H9 (cell line): ENCODE data around the gene SFMBT2. TPM values are rescaled to one million over a fixed set of nuclear protein-coding genes. Genes with fewer than 3 reads are reported as not detected.

Source experiments
- DNase-seq: peaks from one replicate; pipeline ENCODE4 v3.0.0-alpha.2; 2017
- H2AFZ ChIP-seq: one replicate; pipeline ENCODE4 v1.6.1; 2013; ENCODE audit warnings: mild to moderate bottlenecking, low read length, control low read depth, moderate library complexity
- H2AK5ac ChIP-seq: 2 replicates; pipeline ENCODE4 v1.6.1; 2013; ENCODE audit warnings: low read length, control low read depth, mixed read lengths; ENCODE audit not compliant: insufficient read length
- H2BK120ac ChIP-seq: one replicate; pipeline ENCODE4 v1.6.1; 2013; ENCODE audit warnings: low read depth, mild to moderate bottlenecking, low read length, control low read depth, inconsistent platforms; ENCODE audit not compliant: poor library complexity, severe bottlenecking
- H2BK12ac ChIP-seq: 2 replicates; pipeline ENCODE4 v1.6.1; 2013; ENCODE audit warnings: low read length, control low read depth, mixed read lengths, low read depth; ENCODE audit not compliant: insufficient read length
- H2BK15ac ChIP-seq: 2 replicates; pipeline ENCODE4 v1.6.1; 2013; ENCODE audit warnings: low read depth, low read length, control low read depth
- H2BK20ac ChIP-seq: one replicate; pipeline ENCODE4 v1.6.1; 2013; ENCODE audit warnings: low read depth, mild to moderate bottlenecking, low read length, control low read depth, inconsistent platforms; ENCODE audit not compliant: poor library complexity, severe bottlenecking
- H2BK5ac ChIP-seq: 2 replicates; pipeline ENCODE4 v1.6.1; 2013; ENCODE audit warnings: low read length, control low read depth, mixed read lengths; ENCODE audit not compliant: insufficient read length
- H3K14ac ChIP-seq: 2 replicates; pipeline ENCODE4 v1.6.1; 2013; ENCODE audit warnings: low read length, control low read depth; ENCODE audit not compliant: insufficient read depth
- H3K18ac ChIP-seq: 2 replicates; pipeline ENCODE4 v1.6.1; 2013; ENCODE audit warnings: low read depth, mild to moderate bottlenecking, mixed read lengths, low read length, control low read depth; ENCODE audit not compliant: insufficient read length
- H3K23ac ChIP-seq: 2 replicates; pipeline ENCODE4 v1.6.1; 2013; ENCODE audit warnings: low read length, control low read depth, mixed read lengths, low read depth; ENCODE audit not compliant: insufficient read length
- H3K23me2 ChIP-seq: 2 replicates; pipeline ENCODE4 v1.6.1; 2013; ENCODE audit warnings: low read depth, mild to moderate bottlenecking, mixed read lengths, low read length, control low read depth; ENCODE audit not compliant: insufficient read length, poor library complexity, severe bottlenecking
- H3K27ac ChIP-seq: 2 replicates; pipeline ENCODE4 v1.5.1; 2013; ENCODE audit warnings: low read length, control low read depth, mixed read lengths, low read depth; ENCODE audit not compliant: insufficient read length
- H3K27me3 ChIP-seq: 2 replicates; pipeline ENCODE4 v1.6.1; 2013; ENCODE audit warnings: low read length, control low read depth, inconsistent platforms; ENCODE audit not compliant: insufficient read depth
- H3K4ac ChIP-seq: 2 replicates; pipeline ENCODE4 v1.6.1; 2013; ENCODE audit warnings: low read depth, mild to moderate bottlenecking, control low read depth, inconsistent platforms, low read length, moderate library complexity
- H3K4me1 ChIP-seq: 2 replicates; pipeline ENCODE4 v1.6.1; 2013; ENCODE audit warnings: low read length, control low read depth, inconsistent platforms; ENCODE audit not compliant: insufficient read depth
- H3K4me2 ChIP-seq: 2 replicates; pipeline ENCODE4 v1.6.1; 2013; ENCODE audit warnings: low read length, control low read depth, mixed read lengths; ENCODE audit not compliant: insufficient read length, insufficient read depth
- H3K56ac ChIP-seq: 2 replicates; pipeline ENCODE4 v1.6.1; 2013; ENCODE audit warnings: low read depth, mild to moderate bottlenecking, mixed read lengths, low read length, control low read depth; ENCODE audit not compliant: insufficient read length
- H3K79me1 ChIP-seq: 2 replicates; pipeline ENCODE4 v1.6.1; 2013; ENCODE audit warnings: low read depth, mild to moderate bottlenecking, moderate library complexity, low read length, control low read depth, inconsistent platforms; ENCODE audit not compliant: insufficient read depth, poor library complexity, severe bottlenecking
- H3K79me2 ChIP-seq: 2 replicates; pipeline ENCODE4 v1.6.1; 2013; ENCODE audit warnings: low read length, control low read depth, inconsistent platforms; ENCODE audit not compliant: insufficient read depth
- H3K9ac ChIP-seq: 2 replicates; pipeline ENCODE4 v1.6.1; 2013; ENCODE audit warnings: low read length, control low read depth, mixed read lengths; ENCODE audit not compliant: insufficient read length; ENCODE audit errors: extremely low read depth
- H3K9me3 ChIP-seq: one replicate; pipeline ENCODE4 v1.6.1; 2013; ENCODE audit warnings: low read depth, low read length, inconsistent platforms; ENCODE audit not compliant: control insufficient read depth
- H3T11ph ChIP-seq: one replicate; pipeline ENCODE4 v1.6.1; 2013; ENCODE audit warnings: mild to moderate bottlenecking, low read length, control low read depth, inconsistent platforms
- H4K20me1 ChIP-seq: one replicate; pipeline ENCODE4 v1.6.1; 2013; ENCODE audit not compliant: control insufficient read depth, insufficient read length, insufficient read depth
- H4K5ac ChIP-seq: 2 replicates; pipeline ENCODE4 v1.6.1; 2013; ENCODE audit warnings: low read depth, mild to moderate bottlenecking, mixed read lengths, low read length, control low read depth; ENCODE audit not compliant: insufficient read length
- H4K8ac ChIP-seq: replicated peaks from 2 replicates; pipeline ENCODE4 v1.6.1; 2013; ENCODE audit warnings: low read length, control low read depth, mixed read lengths, low read depth; ENCODE audit not compliant: insufficient read length
- H4K91ac ChIP-seq: 2 replicates; pipeline ENCODE4 v1.6.1; 2013; ENCODE audit warnings: low read depth, mild to moderate bottlenecking, moderate library complexity, mixed read lengths, low read length, control low read depth; ENCODE audit not compliant: insufficient read length
- H3K27ac Mint-ChIP-seq, 3 experiments: 2 replicates in 2 of 3; 3 replicates in 1 of 3; pipeline ENCODE4 v1.8.0; 2020 to 2021; ENCODE audit warnings: mixed read lengths in 3 of 3, mild to moderate bottlenecking in 1 of 3, moderate library complexity in 1 of 3
- H3K27me3 Mint-ChIP-seq: 2 replicates; pipeline ENCODE4 v1.8.0; 2021; ENCODE audit warnings: low read depth, mild to moderate bottlenecking, moderate library complexity, mixed read lengths
- H3K36me3 Mint-ChIP-seq, 3 experiments: 2 replicates in 2 of 3; 3 replicates in 1 of 3; pipeline ENCODE4 v1.8.0; 2020 to 2021; ENCODE audit warnings: low read depth in 3 of 3, mixed read lengths in 3 of 3; ENCODE audit not compliant: insufficient read depth in 1 of 3
- H3K4me1 Mint-ChIP-seq, 2 experiments: 2 replicates each; pipeline ENCODE4 v1.8.0; 2020; ENCODE audit warnings: mixed read lengths in 2 of 2
- H3K4me3 Mint-ChIP-seq, 2 experiments: 2 replicates in 1 of 2; 3 replicates in 1 of 2; pipeline ENCODE4 v1.8.0; 2020 to 2021; ENCODE audit warnings: mild to moderate bottlenecking in 2 of 2, mixed read lengths in 2 of 2, moderate library complexity in 1 of 2
- H3K9me3 Mint-ChIP-seq, 2 experiments: 2 replicates in 1 of 2; 3 replicates in 1 of 2; pipeline ENCODE4 v1.8.0; 2020; ENCODE audit warnings: mild to moderate bottlenecking in 2 of 2, mixed read lengths in 2 of 2, moderate library complexity in 1 of 2
- WGBS: extraction: QIAGEN DNeasy Blood & Tissue Kit; methylation state at CpG from one replicate; pipeline ENCODE4 v1.1.7; 2013; ENCODE audit warnings: missing lambda C conversion rate, low lambda C conversion rate, mixed read lengths; ENCODE audit not compliant: insufficient read length; ENCODE audit errors: extremely low coverage; 5-methylcytosine and 5-hydroxymethylcytosine counted together
- total RNA-seq: library from RNA; stranded (reverse); gene quantifications from 2 replicates; pipeline ENCODE4 v1.2.1, GENCODE V29; 2021
- TF ChIP-seq, protein P1 (sequence below): fragments of 200-600 bp; sonication (generic); conservative IDR thresholded peaks from 3 replicates; pipeline ENCODE4 v1.8.0; 2021; ENCODE audit warnings: antibody characterized with exemption, mild to moderate bottlenecking

Gene SFMBT2
- total RNA-seq, 1 experiment from 2014 or later, result 5.3 TPM

DNA sequence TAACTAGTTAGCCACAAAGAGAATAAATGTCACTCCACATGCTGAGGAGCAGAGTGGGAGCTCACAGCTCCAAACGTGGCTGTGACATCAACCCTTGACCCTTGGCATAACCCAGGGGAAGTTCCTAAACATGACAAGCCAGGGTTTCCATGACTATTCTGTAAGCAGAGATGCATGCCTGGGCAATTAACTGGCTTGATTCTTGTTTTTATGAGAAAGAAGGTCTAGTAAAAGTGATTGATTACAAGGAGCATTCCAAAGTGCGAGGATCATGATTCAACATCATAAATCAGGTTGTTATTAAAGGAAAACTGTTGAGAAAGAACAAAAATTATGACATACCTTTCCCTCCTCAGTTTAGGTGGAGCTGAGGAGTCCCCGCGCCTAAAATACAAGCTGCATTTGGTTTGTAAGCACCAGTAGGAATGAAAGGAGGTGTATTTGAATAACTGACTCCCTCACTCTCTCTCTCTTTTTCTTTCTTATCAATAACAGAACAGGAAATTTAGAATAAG is 108.4 kb downstream of the SFMBT2 start:
- H3K27me3 Mint-ChIP-seq, result no peaks in the 10 kb centered on the region

More for the DNA sequence above, 108.4 kb downstream of the SFMBT2 start:
- Histone ChIP-seq H3K4ac (no peak overlapping the region), H3K4me2 (no peak overlapping the region), H4K91ac (no peak overlapping the region), H3K56ac (no peak overlapping the region), H4K5ac (no peak overlapping the region), H2AK5ac (no peak overlapping the region), H3K79me1 (no peaks in the 10 kb centered on the region), H3K27me3 (no peaks in the 10 kb centered on the region), H3K27ac (no peak overlapping the region), H3K23ac (no peak overlapping the region), H2BK15ac (no peak overlapping the region), H3K14ac (no peak overlapping the region), H3K79me2 (no peaks in the 10 kb centered on the region), H2BK5ac (no peak overlapping the region), H2BK12ac (no peak overlapping the region), H3T11ph (no peak overlapping the region), H2BK20ac (no peak overlapping the region), H3K23me2 (no peaks in the 10 kb centered on the region), H3K9me3 (no peaks in the 10 kb centered on the region), H3K9ac (no peak overlapping the region), H3K4me1 (no peaks in the 10 kb centered on the region; the same call in 1 of the 2 replicates), H2AFZ (no peak overlapping the region), H4K20me1 (no peaks in the 10 kb centered on the region), H4K8ac (no peak overlapping the region), H3K18ac (no peak overlapping the region), H2BK120ac (no peak overlapping the region)
- Mint-ChIP-seq H3K9me3 (peaks cover 0 to 2% of the 10 kb centered on the region in 2 experiments; a peak in 1 of 5 replicates), H3K36me3 (no peaks in the 10 kb centered on the region), H3K27ac (no peak overlapping the region), H3K4me3 (no peak overlapping the region), H3K4me1 (peaks cover 19 to 20% of the 10 kb centered on the region in 2 experiments)
- TF ChIP-seq, protein P1, sequence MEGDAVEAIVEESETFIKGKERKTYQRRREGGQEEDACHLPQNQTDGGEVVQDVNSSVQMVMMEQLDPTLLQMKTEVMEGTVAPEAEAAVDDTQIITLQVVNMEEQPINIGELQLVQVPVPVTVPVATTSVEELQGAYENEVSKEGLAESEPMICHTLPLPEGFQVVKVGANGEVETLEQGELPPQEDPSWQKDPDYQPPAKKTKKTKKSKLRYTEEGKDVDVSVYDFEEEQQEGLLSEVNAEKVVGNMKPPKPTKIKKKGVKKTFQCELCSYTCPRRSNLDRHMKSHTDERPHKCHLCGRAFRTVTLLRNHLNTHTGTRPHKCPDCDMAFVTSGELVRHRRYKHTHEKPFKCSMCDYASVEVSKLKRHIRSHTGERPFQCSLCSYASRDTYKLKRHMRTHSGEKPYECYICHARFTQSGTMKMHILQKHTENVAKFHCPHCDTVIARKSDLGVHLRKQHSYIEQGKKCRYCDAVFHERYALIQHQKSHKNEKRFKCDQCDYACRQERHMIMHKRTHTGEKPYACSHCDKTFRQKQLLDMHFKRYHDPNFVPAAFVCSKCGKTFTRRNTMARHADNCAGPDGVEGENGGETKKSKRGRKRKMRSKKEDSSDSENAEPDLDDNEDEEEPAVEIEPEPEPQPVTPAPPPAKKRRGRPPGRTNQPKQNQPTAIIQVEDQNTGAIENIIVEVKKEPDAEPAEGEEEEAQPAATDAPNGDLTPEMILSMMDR, result no peak
- DNase-seq, result no peak
- WGBS, result no CpG with 5 or more reads among the region's 4 CpGs
